ENCODE measurements around the gene BCAS1.

GRCh38 chr20:53940907-53941545 lies 129.4 kb downstream of the BCAS1 start:
- TF ChIP-seq CTCF (IDR thresholded peaks at IDR 0.05; ENCODE audit: low read depth, low read length) (no peak), EZH2phosphoT487 (IDR thresholded peaks at IDR 0.05; ENCODE audit: low read depth) (no peak)

Data from OCI-LY3 (cell line).